HepG2 (cell line): ENCODE data around the gene PCGF5. TPM values are rescaled to one million over a fixed set of nuclear protein-coding genes. Genes with fewer than 3 reads are reported as not detected.
A peak's percentile ranks its signal among the peaks of the same experiment; 100 is the strongest.

ENCODE experiments used
- CEBPG ChIP-seq: IDR thresholded peaks from 2 replicates; pipeline ENCODE4 v1.6.1; 2016
- EHMT2 ChIP-seq: fragments of 200-600 bp; sonication (generic); IDR thresholded peaks from 2 replicates; pipeline ENCODE4 v1.7.0; 2017; ENCODE audit warnings: antibody characterized with exemption, low read depth, low read length, borderline replicate concordance
- HMG20B ChIP-seq: conservative IDR thresholded peaks from 2 replicates; pipeline ENCODE4 v1.6.1; 2016; ENCODE audit warnings: missing genetic modification reagents, missing compliant biosample characterization
- KLF12 ChIP-seq: sonication (generic); formaldehyde crosslinking; IDR thresholded peaks from 2 replicates; pipeline ENCODE4 v1.4.0; 2020; ENCODE audit warnings: missing genetic modification reagents, borderline replicate concordance
- MEIS2 ChIP-seq: sonication (generic); formaldehyde crosslinking; IDR thresholded peaks from 2 replicates; pipeline ENCODE4 v1.9.0; 2021; ENCODE audit warnings: mild to moderate bottlenecking, missing genetic modification reagents
- NFYB ChIP-seq: sonication (generic); formaldehyde crosslinking; IDR thresholded peaks from 2 replicates; pipeline ENCODE4 v1.4.0; 2020; ENCODE audit warnings: missing genetic modification reagents
- PAX8 ChIP-seq: sonication (generic); formaldehyde crosslinking; IDR thresholded peaks from 2 replicates; pipeline ENCODE4 v1.8.0; 2022; ENCODE audit warnings: mild to moderate bottlenecking, missing genetic modification reagents, borderline replicate concordance
- SMC3 ChIP-seq: IDR thresholded peaks from 2 replicates; pipeline ENCODE4 v1.6.1; 2011; ENCODE audit warnings: low read length, improper control_type of control experiment
- SMYD3 ChIP-seq: sonication (generic); formaldehyde crosslinking; IDR thresholded peaks from 2 replicates; pipeline ENCODE4 v1.8.1; 2023; ENCODE audit warnings: mild to moderate bottlenecking, missing genetic modification reagents
- XRCC5 ChIP-seq: fragments of 200-400 bp; formaldehyde crosslinking; optimal IDR thresholded peaks from 2 replicates; pipeline ENCODE3; 2017; ENCODE audit warnings: mild to moderate bottlenecking, low read length
- ZKSCAN1 ChIP-seq: fragments of 150-350 bp; IDR thresholded peaks from 2 replicates; pipeline ENCODE4 v1.6.1; 2014; ENCODE audit warnings: low read length
- ZNF230 ChIP-seq: sonication (generic); formaldehyde crosslinking; IDR thresholded peaks from 2 replicates; pipeline ENCODE4 v1.4.0; 2020; ENCODE audit warnings: mild to moderate bottlenecking, missing genetic modification reagents
- polyA plus RNA-seq, 8 experiments: library from polyadenylated mRNA; depleted of rRNA in 3 of 8; stranded (reverse) in 7 of 8; unstranded in 1 of 8; fragments of >200 nt; fragmentation: Illumina TruSeq in 4 of 8; extraction: Trizol in 4 of 8; gene quantifications; 2 replicates each; pipeline versions ENCODE4 v1.2.1 to v1.2.3, GENCODE V29; 2011 to 2016; ENCODE audit warnings: low read depth in 4 of 8, missing spikeins in 1 of 8, mixed read lengths in 1 of 8; ENCODE audit not compliant: insufficient read depth in 1 of 8
- total RNA-seq, 5 experiments: library from RNA; depleted of rRNA; stranded (reverse); fragments of >200 nt; fragmentation: Illumina TruSeq; extraction: Trizol; gene quantifications; 2 replicates each; pipeline ENCODE4 v1.2.3, GENCODE V29; 2016; ENCODE audit warnings: low read depth in 1 of 5
- TF ChIP-seq, protein P1 (sequence below): sonication (generic); formaldehyde crosslinking; IDR thresholded peaks from 2 replicates; pipeline ENCODE4 v1.4.0; 2020; ENCODE audit warnings: missing genetic modification reagents
- TF ChIP-seq, protein P2 (sequence below): IDR thresholded peaks from 2 replicates; pipeline ENCODE4 v1.6.1; 2016; ENCODE audit warnings: low read depth
- TF ChIP-seq, protein P3 (sequence below): sonication (generic); formaldehyde crosslinking; IDR thresholded peaks from 2 replicates; pipeline ENCODE4 v1.5.0; 2020; ENCODE audit warnings: mild to moderate bottlenecking, missing genetic modification reagents
- TF ChIP-seq, protein P4 (sequence below): sonication (generic); formaldehyde crosslinking; IDR thresholded peaks from 2 replicates; pipeline ENCODE4 v1.9.0; 2021; ENCODE audit warnings: missing genetic modification reagents, mild to moderate bottlenecking, borderline replicate concordance

Gene PCGF5
- total and polyA plus RNA-seq, 2 of the 13 experiments (the other 11 are each of a cell fraction or from before 2014, with no cell fraction given): 61.3 to 138 TPM

DNA sequence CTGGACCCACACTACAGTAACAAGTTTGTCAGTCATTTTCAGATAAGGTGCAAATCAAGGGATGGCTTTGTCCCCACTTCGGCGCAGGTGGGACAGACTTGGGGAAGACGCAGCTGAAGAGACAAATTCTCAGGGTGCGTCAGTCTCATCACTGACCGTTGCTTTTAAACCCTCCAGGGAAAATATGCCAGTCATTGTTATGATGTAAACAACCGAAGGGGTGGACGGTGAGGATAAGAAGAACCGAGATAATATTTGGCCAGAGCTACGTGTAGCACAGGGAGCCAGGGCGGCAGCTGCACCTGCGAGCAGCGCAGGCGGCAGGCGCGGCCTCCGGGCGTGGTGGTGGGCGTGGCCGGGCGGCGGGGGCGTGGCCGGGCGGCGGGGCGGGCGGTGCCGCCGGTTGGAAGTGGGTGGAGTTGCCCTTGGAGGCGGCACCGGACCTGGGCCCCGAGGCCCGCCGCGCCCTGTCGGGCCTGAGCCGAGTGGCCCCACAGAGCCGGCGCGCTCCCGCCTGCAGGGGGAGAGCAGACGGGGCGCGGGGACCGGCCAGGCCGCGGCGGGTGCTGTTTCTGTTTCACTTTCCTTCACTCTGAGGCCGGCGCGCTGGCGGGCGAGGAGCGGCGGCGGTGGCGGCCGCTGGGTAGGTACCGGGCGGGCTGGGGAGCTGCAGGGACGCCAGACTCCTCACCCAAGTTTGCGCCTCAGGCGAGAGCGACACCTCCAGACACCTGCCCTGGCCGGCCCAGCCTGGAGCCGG, at the start of gene PCGF5 (continued):
- no peak for TF ChIP-seq NFYB (CRISPR knock-in tag)
- TF ChIP-seq EHMT2: no peak
- TF ChIP-seq ZNF230 (CRISPR knock-in tag): no peak
- peak; percentile 69; the same call in 1 of the 2 replicates for TF ChIP-seq KLF12 (CRISPR knock-in tag)
- TF ChIP-seq, protein P1, sequence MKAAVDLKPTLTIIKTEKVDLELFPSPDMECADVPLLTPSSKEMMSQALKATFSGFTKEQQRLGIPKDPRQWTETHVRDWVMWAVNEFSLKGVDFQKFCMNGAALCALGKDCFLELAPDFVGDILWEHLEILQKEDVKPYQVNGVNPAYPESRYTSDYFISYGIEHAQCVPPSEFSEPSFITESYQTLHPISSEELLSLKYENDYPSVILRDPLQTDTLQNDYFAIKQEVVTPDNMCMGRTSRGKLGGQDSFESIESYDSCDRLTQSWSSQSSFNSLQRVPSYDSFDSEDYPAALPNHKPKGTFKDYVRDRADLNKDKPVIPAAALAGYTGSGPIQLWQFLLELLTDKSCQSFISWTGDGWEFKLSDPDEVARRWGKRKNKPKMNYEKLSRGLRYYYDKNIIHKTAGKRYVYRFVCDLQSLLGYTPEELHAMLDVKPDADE: no peak; the same call in 1 of the 2 replicates
- TF ChIP-seq SMC3: no peak
- TF ChIP-seq, protein P2, sequence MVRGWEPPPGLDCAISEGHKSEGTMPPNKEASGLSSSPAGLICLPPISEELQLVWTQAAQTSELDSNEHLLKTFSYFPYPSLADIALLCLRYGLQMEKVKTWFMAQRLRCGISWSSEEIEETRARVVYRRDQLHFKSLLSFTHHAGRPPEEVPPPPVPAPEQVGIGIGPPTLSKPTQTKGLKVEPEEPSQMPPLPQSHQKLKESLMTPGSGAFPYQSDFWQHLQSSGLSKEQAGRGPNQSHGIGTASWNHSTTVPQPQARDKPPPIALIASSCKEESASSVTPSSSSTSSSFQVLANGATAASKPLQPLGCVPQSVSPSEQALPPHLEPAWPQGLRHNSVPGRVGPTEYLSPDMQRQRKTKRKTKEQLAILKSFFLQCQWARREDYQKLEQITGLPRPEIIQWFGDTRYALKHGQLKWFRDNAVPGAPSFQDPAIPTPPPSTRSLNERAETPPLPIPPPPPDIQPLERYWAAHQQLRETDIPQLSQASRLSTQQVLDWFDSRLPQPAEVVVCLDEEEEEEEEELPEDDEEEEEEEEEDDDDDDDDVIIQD: no peak
- no peak for TF ChIP-seq XRCC5
- no peak; the same call in 1 of the 2 replicates for TF ChIP-seq ZKSCAN1
- TF ChIP-seq HMG20B (CRISPR knock-in tag): no peak; the same call in 1 of the 2 replicates
- no peak; the same call in 1 of the 2 replicates for TF ChIP-seq MEIS2
- TF ChIP-seq, protein P3, sequence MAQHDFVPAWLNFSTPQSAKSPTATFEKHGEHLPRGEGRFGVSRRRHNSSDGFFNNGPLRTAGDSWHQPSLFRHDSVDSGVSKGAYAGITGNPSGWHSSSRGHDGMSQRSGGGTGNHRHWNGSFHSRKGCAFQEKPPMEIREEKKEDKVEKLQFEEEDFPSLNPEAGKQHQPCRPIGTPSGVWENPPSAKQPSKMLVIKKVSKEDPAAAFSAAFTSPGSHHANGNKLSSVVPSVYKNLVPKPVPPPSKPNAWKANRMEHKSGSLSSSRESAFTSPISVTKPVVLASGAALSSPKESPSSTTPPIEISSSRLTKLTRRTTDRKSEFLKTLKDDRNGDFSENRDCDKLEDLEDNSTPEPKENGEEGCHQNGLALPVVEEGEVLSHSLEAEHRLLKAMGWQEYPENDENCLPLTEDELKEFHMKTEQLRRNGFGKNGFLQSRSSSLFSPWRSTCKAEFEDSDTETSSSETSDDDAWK (CRISPR knock-in tag): no peak
- no peak for TF ChIP-seq SMYD3 (CRISPR knock-in tag)
- TF ChIP-seq, protein P4, sequence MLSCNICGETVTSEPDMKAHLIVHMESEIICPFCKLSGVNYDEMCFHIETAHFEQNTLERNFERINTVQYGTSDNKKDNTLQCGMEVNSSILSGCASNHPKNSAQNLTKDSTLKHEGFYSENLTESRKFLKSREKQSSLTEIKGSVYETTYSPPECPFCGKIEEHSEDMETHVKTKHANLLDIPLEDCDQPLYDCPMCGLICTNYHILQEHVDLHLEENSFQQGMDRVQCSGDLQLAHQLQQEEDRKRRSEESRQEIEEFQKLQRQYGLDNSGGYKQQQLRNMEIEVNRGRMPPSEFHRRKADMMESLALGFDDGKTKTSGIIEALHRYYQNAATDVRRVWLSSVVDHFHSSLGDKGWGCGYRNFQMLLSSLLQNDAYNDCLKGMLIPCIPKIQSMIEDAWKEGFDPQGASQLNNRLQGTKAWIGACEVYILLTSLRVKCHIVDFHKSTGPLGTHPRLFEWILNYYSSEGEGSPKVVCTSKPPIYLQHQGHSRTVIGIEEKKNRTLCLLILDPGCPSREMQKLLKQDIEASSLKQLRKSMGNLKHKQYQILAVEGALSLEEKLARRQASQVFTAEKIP (CRISPR knock-in tag): no peak
- TF ChIP-seq CEBPG: no peak; the same call in 1 of the 2 replicates
- TF ChIP-seq PAX8: no peak
